Adrenal gland (tissue), 5 donors: Measurements from ENCODE around the gene IL31.

Experiments used
- POLR2A ChIP-seq, 2 donors: fragments of 450-650 bp; IDR thresholded peaks; one replicate each; pipeline ENCODE4 v1.6.1; 2017; ENCODE audit warnings: antibody characterized with exemption in 2 of 2, mild to moderate bottlenecking in 2 of 2, moderate library complexity in 1 of 2
- TF ChIP-seq, protein P1 (sequence below), 6 experiments: fragments of 450-650 bp in 4 of 6; fragments of 200-600 bp in 2 of 6; sonication (generic) in 1 of 6; IDR thresholded peaks; 1 replicate in 5 of 6; 2 replicates in 1 of 6; pipeline versions ENCODE4 v1.5.1 to v1.8.0; 2016 to 2021; ENCODE audit warnings: antibody characterized with exemption in 6 of 6, mild to moderate bottlenecking in 2 of 6, moderate library complexity in 1 of 6
- donor health status: DM: no; HTN: no; CAD: no.

DNA sequence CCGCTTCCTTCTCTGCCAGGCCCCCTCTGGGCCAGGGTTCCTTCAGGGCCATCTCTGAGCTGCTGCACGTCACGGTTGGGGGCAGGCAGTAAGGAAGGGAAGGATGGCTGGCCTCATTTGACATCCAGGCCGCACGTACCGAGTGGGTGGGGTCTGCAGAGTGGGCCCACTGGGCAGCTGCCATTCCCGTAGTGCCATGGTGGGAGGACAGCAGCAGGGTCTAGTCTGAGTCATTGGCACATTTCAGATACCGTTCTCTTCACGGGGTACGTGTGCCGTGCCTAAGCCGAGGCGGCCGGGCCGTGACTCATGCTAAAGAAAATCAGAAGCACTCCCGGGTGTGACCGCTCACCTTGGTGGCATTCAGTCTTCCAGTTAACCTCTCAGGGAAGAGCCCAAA lies 43.9 kb downstream of the IL31 start:
- TF ChIP-seq POLR2A (IDR thresholded peaks at IDR 0.05), result no peak
- TF ChIP-seq, protein P1, sequence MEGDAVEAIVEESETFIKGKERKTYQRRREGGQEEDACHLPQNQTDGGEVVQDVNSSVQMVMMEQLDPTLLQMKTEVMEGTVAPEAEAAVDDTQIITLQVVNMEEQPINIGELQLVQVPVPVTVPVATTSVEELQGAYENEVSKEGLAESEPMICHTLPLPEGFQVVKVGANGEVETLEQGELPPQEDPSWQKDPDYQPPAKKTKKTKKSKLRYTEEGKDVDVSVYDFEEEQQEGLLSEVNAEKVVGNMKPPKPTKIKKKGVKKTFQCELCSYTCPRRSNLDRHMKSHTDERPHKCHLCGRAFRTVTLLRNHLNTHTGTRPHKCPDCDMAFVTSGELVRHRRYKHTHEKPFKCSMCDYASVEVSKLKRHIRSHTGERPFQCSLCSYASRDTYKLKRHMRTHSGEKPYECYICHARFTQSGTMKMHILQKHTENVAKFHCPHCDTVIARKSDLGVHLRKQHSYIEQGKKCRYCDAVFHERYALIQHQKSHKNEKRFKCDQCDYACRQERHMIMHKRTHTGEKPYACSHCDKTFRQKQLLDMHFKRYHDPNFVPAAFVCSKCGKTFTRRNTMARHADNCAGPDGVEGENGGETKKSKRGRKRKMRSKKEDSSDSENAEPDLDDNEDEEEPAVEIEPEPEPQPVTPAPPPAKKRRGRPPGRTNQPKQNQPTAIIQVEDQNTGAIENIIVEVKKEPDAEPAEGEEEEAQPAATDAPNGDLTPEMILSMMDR (IDR thresholded peaks at IDR 0.05), result no peak
